Germinal center (tissue), 1 donor: ENCODE measurements around the gene PCDHB5.
"Not testable (repeated sequence)": the region's sequence is repeated elsewhere in the genome, so short reads cannot be mapped to it uniquely, and the experiment has no call there.

Source experiments
- DNase-seq: peaks from one replicate; pipeline ENCODE4 v3.0.0; 2012; ENCODE audit warnings: mixed read lengths, low spot score

PCDHB5 gene

DNA sequence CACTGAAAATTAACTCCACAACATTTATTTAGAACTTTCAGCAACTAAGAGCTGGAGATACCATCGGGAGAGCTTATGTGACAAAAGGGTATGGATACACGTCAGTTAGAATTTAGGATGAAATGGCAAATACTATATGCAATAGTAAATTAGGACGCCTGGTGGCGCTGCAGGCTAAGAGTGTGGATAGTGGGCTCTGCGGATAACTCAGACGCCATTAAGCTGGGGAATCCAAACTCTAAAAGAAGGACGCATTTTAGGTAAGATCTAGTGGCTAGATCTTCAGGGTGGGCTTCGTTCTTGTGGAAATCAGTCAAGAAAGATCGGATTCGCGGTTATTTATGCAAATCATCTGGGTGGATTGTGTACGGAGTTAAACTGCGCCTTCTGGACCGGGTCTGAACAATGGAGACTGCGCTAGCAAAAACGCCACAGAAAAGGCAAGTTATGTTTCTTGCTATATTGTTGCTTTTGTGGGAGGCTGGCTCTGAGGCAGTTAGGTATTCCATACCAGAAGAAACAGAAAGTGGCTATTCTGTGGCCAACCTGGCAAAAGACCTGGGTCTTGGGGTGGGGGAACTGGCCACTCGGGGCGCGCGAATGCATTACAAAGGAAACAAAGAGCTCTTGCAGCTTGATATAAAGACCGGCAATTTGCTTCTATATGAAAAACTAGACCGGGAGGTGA lies at the start of gene PCDHB5:
PCDHB5 (plus strand) TSS at position 177 of the 688 bp plus-strand sequence; CDS start at position 406, 229 bp downstream.
- no peak for DNase-seq

GRCh38 chr5:141094481-141095262 lies 40.3 kb upstream of the PCDHB5 start, which contains the start of gene PCDHB2:
PCDHB2 (plus strand) TSS chr5:141094615; CDS start chr5:141094791, 176 bp downstream.
- no peak for DNase-seq

- DNase-seq: no peak
These were observed 39.8 kb upstream of the PCDHB5 start for GRCh38 chr5:141095263-141095641.

GRCh38 chr5:141096181-141096580 lies 38.8 kb upstream of the PCDHB5 start:
- not testable (repeated sequence) for DNase-seq

- DNase-seq: not testable (repeated sequence)
These were observed 38.4 kb upstream of the PCDHB5 start for GRCh38 chr5:141096586-141096985.

- DNase-seq: no peak
These were observed 34.7 kb upstream of the PCDHB5 start, which contains the start of gene PCDHB3 for GRCh38 chr5:141100243-141100805. PCDHB3 (plus strand) TSS chr5:141100473; CDS start chr5:141100650, 177 bp downstream.

GRCh38 chr5:141101059-141101458 lies 33.9 kb upstream of the PCDHB5 start:
- DNase-seq: no peak

DNA sequence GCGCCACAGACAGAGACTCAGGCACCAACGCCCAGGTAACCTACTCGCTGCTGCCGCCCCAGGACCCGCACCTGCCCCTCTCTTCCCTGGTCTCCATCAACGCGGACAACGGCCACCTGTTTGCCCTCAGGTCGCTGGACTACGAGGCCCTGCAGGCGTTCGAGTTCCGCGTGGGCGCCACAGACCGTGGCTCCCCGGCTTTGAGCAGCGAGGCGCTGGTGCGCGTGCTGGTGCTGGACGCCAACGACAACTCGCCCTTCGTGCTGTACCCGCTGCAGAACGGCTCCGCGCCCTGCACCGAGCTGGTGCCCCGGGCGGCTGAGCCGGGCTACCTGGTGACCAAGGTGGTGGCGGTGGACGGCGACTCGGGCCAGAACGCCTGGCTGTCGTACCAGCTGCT lies 32.9 kb upstream of the PCDHB5 start:
- DNase-seq: not testable (repeated sequence)

- DNase-seq: not testable (repeated sequence)
These were observed 32.5 kb upstream of the PCDHB5 start for GRCh38 chr5:141102471-141102870.

DNA sequence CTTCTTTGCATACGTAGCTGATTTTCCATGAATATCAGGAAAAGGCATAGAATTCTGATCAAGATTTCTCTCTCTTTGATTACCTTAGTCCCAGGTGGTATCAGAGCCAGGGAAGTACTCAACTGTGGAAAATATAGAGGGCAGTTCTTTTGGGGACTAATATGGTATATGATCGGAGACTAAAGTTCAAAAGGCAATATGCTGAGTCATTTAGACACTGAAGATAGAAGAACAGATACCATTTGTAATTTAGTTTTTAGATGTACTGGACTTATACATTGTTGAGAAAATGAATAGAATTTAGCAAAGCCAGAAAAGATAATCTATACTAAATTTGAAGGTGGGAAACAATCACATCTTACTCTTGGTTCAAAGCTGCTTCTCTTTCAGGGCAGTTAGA lies 29.7 kb upstream of the PCDHB5 start:
- DNase-seq: no peak

GRCh38 chr5:141119250-141119649 lies 15.8 kb upstream of the PCDHB5 start:
- DNase-seq: no peak

- no peak for DNase-seq
These were observed 13.4 kb upstream of the PCDHB5 start, which contains the start of gene PCDHB4 for GRCh38 chr5:141121563-141121962. PCDHB4 (plus strand) TSS chr5:141121818; CDS start chr5:141121999, 181 bp downstream.

- no peak for DNase-seq
These were observed 13.0 kb upstream of the PCDHB5 start for GRCh38 chr5:141121985-141122384.

- DNase-seq: not testable (repeated sequence)
These were observed 11.4 kb upstream of the PCDHB5 start for GRCh38 chr5:141123396-141124135.

DNA sequence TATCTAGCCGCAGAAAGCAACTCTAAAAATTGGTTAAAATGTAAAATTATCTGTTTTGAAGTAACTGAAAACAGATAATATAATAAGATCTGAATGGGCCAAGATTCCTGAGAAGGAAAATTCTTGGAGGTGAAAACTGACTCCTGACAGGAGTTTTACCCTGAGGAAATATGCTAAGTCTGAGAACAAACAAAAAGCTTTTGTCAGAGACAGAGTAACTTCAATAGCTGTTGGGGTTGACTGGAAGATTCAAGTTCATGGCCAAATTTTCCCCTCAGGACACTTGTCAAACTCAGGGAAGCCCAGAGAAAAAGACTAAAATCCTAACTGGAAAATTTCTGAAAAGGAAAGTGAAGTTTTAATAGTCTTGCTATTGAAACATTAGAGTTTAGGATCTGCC lies 7.7 kb upstream of the PCDHB5 start:
- DNase-seq: no peak

DNA sequence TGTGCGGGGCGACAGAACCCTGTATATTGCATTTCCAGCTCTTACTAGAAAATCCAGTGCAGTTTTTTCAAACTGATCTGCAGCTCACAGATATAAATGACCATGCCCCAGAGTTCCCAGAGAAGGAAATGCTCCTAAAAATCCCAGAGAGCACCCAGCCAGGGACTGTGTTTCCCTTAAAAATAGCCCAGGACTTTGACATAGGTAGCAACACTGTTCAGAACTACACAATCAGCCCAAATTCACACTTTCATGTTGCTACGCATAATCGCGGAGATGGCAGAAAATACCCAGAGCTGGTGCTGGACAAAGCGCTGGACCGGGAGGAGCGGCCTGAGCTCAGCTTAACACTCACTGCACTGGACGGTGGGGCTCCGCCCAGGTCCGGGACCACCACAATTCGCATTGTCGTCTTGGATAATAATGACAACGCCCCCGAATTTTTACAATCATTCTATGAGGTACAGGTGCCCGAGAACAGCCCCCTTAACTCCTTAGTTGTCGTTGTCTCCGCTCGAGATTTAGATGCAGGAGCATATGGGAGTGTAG lies 786 bp downstream of the PCDHB5 start:
- DNase-seq: no peak

DNA sequence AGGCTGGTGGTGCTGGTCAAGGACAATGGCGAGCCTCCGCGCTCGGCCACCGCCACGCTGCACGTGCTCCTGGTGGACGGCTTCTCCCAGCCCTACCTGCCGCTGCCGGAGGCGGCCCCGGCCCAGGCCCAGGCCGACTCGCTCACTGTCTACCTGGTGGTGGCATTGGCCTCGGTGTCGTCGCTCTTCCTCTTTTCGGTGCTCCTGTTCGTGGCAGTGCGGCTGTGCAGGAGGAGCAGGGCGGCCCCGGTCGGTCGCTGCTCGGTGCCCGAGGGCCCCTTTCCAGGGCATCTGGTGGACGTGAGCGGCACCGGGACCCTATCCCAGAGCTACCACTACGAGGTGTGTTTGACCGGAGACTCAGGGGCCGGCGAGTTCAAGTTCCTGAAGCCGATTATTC lies 2.3 kb downstream of the PCDHB5 start:
- not testable (repeated sequence) for DNase-seq

DNA sequence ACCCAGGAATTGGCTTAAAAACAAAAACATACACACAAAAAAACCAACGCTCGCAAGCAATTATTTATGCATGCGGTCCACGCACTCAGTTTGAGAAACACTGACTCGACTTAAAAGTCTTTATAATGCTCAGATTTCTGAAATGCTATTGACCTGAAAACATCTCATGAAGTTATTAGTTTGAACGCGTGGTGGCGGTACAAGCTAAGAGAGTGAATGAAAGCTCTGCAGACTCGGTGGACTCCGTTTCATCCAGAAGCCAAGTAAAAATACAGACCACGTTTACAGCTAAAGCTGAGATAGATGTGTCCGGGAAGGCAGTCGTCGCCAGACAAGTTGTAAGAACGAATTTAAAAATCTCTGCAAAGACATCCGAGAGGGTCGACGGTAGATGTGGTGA lies 14.8 kb downstream of the PCDHB5 start, which contains the start of gene PCDHB6:
PCDHB6 (plus strand) TSS at position 246 of the 400 bp plus-strand sequence. CDS start 201 bp downstream, outside the sequence.
- no peak for DNase-seq

- no peak for DNase-seq
These were observed 15.4 kb downstream of the PCDHB5 start for GRCh38 chr5:141150224-141150992.

- no peak for DNase-seq
These were observed 16.0 kb downstream of the PCDHB5 start for GRCh38 chr5:141150993-141151325.

DNA sequence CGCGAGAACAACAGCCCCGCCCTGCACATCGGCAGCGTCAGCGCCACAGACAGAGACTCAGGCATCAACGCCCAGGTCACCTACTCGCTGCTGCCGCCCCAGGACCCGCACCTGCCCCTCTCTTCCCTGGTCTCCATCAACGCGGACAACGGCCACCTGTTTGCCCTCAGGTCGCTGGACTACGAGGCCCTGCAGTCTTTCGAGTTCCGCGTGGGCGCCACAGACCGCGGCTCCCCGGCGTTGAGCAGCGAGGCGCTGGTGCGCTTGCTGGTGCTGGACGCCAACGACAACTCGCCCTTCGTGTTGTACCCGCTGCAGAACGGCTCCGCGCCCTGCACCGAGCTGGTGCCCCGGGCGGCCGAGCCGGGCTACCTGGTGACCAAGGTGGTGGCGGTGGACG lies 16.6 kb downstream of the PCDHB5 start:
- not testable (repeated sequence) for DNase-seq
